Measurements from ENCODE around the gene MRPL21.
A peak's percentile ranks its signal among the peaks of the same experiment; 100 is the strongest.

Gene MRPL21

DNA sequence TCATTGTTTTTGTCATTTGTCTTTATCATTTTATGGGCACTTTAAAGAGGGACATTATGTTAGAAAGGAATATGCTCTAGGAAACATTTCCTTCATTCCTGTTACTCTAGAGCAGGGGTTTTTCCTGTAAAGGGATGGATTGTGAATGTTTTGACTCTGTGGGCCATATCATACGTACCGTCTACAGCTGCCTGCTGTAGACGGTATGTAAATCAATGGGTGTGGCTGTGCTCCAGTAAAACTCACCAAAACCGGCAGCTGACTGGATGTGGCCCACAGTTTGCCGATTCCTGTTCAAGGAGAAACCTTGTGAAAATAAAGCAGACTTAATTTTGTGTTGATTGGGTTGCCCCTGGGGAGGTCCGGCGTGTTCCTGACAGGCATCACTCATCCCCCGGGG, 7.3 kb upstream of the MRPL21 start:
- H3K36me3 Mint-ChIP-seq (ENCODE audit: low read depth), result peaks cover 55% of the 10 kb centered on the region
- no peaks in the 10 kb centered on the region for H3K4me1 Mint-ChIP-seq
- TF ChIP-seq, protein P1, sequence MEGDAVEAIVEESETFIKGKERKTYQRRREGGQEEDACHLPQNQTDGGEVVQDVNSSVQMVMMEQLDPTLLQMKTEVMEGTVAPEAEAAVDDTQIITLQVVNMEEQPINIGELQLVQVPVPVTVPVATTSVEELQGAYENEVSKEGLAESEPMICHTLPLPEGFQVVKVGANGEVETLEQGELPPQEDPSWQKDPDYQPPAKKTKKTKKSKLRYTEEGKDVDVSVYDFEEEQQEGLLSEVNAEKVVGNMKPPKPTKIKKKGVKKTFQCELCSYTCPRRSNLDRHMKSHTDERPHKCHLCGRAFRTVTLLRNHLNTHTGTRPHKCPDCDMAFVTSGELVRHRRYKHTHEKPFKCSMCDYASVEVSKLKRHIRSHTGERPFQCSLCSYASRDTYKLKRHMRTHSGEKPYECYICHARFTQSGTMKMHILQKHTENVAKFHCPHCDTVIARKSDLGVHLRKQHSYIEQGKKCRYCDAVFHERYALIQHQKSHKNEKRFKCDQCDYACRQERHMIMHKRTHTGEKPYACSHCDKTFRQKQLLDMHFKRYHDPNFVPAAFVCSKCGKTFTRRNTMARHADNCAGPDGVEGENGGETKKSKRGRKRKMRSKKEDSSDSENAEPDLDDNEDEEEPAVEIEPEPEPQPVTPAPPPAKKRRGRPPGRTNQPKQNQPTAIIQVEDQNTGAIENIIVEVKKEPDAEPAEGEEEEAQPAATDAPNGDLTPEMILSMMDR (IDR thresholded peaks at IDR 0.05; ENCODE audit: unreplicated experiment in 3 of 3), result no peak
- no peaks in the 10 kb centered on the region for H3K9me3 Mint-ChIP-seq
- no peaks in the 10 kb centered on the region for H3K27me3 Mint-ChIP-seq (ENCODE audit: low read depth)
- H3K27ac Mint-ChIP-seq, result no peak overlapping the region
- H3K4me3 Mint-ChIP-seq, result no peak overlapping the region

DNA sequence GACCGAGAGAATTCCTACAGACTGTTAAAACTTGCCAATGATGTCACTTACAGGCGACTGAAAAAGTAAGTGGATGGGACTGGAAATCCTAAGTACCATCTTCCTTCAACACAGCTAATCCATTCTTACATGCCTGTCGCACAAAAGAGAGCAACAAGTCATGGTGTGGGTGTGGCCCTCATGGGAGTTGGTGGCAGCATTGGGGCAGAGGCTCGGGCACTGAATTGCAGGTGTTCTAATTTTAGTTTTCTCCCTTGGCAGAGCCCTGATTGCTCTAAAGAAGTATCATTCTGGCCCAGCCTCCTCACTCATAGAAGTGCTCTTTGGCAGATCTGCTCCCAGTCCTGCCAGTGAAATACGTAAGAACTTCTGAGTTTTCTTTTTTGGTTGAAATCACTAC, 4.6 kb upstream of the MRPL21 start:
- H3K4me3 Mint-ChIP-seq, result peak overlapping the region in 2 of 3 experiments; percentile 12 to 25
- H3K27ac Mint-ChIP-seq, result no peak overlapping the region
- TF ChIP-seq, protein P1 (IDR thresholded peaks at IDR 0.05; ENCODE audit: unreplicated experiment in 3 of 3), result no peak
- H3K36me3 Mint-ChIP-seq (ENCODE audit: low read depth), result peaks cover 45% of the 10 kb centered on the region
- no peaks in the 10 kb centered on the region for H3K27me3 Mint-ChIP-seq (ENCODE audit: low read depth)
- no peaks in the 10 kb centered on the region for H3K9me3 Mint-ChIP-seq
- H3K4me1 Mint-ChIP-seq, result peaks cover 16% of the 10 kb centered on the region

DNA sequence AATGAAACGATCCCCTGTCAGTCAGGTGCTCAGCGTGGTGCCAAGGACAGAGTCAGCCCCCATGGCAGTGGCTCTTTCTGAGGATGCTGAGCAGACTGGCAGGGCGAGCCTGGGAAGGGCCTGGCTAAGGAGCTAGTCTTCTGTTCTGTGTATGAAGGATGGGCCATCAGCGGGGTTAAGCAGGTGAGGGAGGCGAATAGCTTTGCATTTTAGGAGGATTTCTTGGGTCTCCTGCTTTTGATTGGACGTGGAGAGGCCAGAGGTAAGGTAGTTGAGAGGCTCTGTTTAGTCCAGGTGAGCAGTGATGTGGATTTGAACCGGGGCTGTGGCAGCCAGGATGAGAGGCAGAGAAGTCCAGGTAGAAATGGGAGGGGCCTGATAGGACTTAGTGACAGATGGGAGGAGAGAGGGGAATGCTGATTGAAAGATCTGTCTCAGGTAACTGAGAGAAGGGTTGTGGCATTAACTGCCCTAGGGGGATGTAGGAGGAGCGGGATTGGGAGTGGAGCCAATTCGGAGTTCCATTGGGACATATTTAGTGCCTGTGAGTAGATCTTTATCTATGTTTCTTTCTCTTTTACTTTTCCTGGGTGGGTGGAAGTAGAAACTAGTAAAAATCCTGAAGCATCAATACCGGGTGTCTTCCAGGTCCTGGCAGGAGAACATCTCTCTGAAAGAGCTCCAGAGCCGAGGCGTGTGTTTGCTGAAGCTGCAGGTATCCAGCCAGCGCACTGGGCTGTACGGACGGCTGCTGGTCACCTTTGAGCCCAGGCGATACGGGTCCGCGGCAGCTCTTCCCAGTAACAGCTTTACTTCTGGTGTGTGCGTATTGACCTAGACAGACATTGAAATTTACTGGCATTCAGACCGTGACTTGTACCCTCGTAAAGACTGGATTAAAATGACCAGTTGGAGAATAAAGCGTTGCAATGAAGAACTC, 2.1 kb upstream of the MRPL21 start:
- TF ChIP-seq, protein P1 (IDR thresholded peaks at IDR 0.05; ENCODE audit: unreplicated experiment in 3 of 3), result no peak
- Mint-ChIP-seq H3K4me1 (peaks cover 25% of the 10 kb centered on the region), H3K27ac (no peak overlapping the region), H3K9me3 (no peaks in the 10 kb centered on the region), H3K36me3 (ENCODE audit: low read depth) (peaks cover 35% of the 10 kb centered on the region), H3K27me3 (ENCODE audit: low read depth) (no peaks in the 10 kb centered on the region), H3K4me3 (peak overlapping the region; percentile 98 to 100 (median 99))

DNA sequence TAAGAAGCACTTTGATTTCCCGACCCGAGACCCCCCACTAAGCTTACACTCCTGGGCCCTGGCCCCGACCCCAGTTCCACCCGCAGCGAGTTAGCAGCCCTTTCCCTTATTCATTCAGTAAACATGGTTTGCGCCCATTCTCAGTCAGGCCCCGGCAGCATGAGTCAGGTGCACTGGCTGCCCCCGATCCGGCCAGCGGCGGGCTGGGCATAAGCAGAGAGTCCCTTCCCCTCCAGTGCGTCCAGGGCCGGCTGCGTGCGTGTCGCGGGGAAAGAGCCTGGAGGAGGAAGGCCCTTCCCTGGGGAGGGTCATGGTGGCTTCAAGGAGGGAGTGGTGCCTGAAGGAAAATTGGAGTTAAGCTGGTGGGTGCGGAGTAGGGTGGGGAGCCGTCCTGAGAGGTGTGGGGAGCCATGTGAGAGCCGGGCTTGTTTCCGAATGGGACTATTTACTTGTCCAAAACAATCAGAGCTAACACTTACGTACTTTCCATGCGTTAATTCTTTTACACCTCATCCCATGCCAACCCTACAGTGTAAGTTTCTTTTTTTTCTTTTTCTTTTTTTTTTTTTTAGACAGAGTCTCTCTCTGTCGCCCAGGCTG, 716 bp upstream of the MRPL21 start:
- H3K4me1 Mint-ChIP-seq, result peaks cover 25% of the 10 kb centered on the region
- H3K4me3 Mint-ChIP-seq, result peak overlapping the region; percentile 98 to 100 (median 99)
- TF ChIP-seq, protein P1 (IDR thresholded peaks at IDR 0.05; ENCODE audit: unreplicated experiment in 3 of 3), result no peak
- H3K9me3 Mint-ChIP-seq, result no peaks in the 10 kb centered on the region
- H3K27me3 Mint-ChIP-seq (ENCODE audit: low read depth), result no peaks in the 10 kb centered on the region
- H3K27ac Mint-ChIP-seq, result peak overlapping the region; percentile 70 to 95 (median 86)
- peaks cover 34% of the 10 kb centered on the region for H3K36me3 Mint-ChIP-seq (ENCODE audit: low read depth)

DNA sequence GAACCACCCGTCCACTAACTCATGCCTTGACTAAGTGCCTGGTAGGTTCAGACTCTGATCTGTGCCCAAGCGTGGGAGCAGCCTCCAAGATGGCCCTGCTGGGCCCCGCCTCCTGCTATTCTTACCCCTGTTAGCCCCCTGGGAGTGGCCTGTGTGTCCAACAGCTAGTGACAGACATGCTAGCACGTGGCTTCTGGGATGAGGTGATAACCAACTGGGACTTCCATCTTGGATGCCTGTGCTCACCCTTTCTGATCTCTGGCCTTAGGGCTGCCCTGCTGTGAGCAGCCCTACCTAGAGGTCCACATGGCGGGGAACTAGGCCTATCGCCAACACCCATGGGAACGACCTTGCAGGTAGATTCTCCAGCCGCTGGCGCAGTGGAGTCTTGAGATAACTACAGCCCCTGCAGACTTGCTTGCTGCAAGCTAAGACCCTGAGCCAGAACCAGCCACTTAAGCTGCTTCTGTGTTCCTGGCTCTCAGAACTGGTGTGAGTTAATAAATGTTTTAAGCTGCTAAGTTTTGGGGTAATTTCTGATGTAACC, 2.7 kb downstream of the MRPL21 start:
- TF ChIP-seq, protein P1 (IDR thresholded peaks at IDR 0.05; ENCODE audit: unreplicated experiment in 3 of 3), result no peak
- Mint-ChIP-seq H3K4me1 (peaks cover 25% of the 10 kb centered on the region), H3K27me3 (ENCODE audit: low read depth) (no peaks in the 10 kb centered on the region), H3K27ac (no peak overlapping the region), H3K9me3 (no peaks in the 10 kb centered on the region), H3K36me3 (ENCODE audit: low read depth) (peaks cover 42% of the 10 kb centered on the region), H3K4me3 (peak overlapping the region; percentile 38 to 79 (median 67))
